Stomach smooth muscle (tissue), 2 donors: Measurements from ENCODE around the gene MFAP2.

ENCODE experiments used
- H3K27ac ChIP-seq: one replicate; pipeline ENCODE4 v1.7.0; 2013; ENCODE audit warnings: mild to moderate bottlenecking, low read length, inconsistent platforms
- H3K27me3 ChIP-seq, 2 donors: one replicate each; pipeline ENCODE4 v1.7.0; 2013; ENCODE audit warnings: low read length in 2 of 2; ENCODE audit not compliant: insufficient read depth in 2 of 2, control insufficient read depth in 1 of 2
- H3K36me3 ChIP-seq, 2 donors: one replicate each; pipeline ENCODE4 v1.7.0; 2013; ENCODE audit warnings: low read length in 2 of 2; ENCODE audit not compliant: control insufficient read depth in 2 of 2, insufficient read depth in 2 of 2
- H3K4me1 ChIP-seq: one replicate; pipeline ENCODE4 v1.7.0; 2013; ENCODE audit warnings: low read length; ENCODE audit not compliant: control insufficient read depth, insufficient read depth
- H3K4me3 ChIP-seq, 2 donors: one replicate each; pipeline ENCODE4 v1.7.0; 2013; ENCODE audit warnings: low read length in 2 of 2
- H3K9ac ChIP-seq, 2 donors: one replicate each; pipeline ENCODE4 v1.7.0; 2013; ENCODE audit warnings: low read length in 2 of 2, mild to moderate bottlenecking in 1 of 2
- H3K9me3 ChIP-seq, 2 donors: one replicate each; pipeline ENCODE4 v1.7.0; 2013; ENCODE audit warnings: low read length in 2 of 2; ENCODE audit not compliant: control insufficient read depth in 2 of 2
- donor health status: healthy.
- donor health status: Pancreatic carcinoma.

The MFAP2 gene

DNA sequence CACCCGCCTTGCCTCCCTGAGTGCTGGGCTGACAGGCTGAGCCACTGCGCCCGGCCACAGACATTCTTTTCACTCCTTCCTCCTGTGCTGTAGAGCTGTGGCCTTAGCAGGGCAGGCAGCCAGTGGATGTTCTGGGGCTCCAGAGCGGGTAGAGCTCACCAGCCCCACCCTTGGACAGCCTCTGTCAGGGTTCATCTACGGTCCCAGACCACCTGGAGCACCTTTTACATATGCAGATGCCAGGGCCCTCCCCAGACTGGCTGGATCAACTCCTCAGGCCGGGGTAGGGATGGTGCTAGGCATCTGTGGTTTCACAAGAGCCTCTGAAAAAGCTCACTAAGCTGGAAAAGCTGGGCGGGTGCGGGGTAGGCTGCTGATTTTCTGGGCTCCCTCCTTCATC lies 26.7 kb upstream of the MFAP2 start:
- H3K9ac ChIP-seq = no peak overlapping the region
- H3K4me1 ChIP-seq = peaks cover 15% of the 10 kb centered on the region
- H3K27ac ChIP-seq = no peak overlapping the region
- peaks cover 12 to 22% of the 10 kb centered on the region in 2 donors for H3K36me3 ChIP-seq
- no peak overlapping the region for H3K4me3 ChIP-seq
- no peaks in the 10 kb centered on the region for H3K9me3 ChIP-seq
- no peaks in the 10 kb centered on the region for H3K27me3 ChIP-seq

DNA sequence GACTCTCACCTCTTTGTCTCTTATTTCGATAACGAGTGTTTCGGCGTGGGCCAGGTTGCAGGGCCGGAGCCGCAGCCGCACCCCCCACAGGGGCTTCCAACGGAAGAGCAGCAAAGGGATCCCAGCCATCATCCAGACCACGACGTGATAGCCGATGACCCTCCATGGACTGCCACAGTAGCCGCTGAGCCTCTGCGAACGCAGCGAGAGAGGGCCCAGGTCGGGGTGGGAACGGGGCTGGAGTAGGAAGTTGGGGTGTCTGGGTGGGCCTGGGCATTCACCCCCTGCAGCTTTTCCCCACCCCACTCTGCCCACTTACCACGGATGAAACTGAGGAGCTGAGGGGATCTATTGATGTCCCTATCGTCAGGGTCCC lies 24.9 kb upstream of the MFAP2 start:
- no peaks in the 10 kb centered on the region for H3K9me3 ChIP-seq
- H3K27me3 ChIP-seq = no peaks in the 10 kb centered on the region
- peaks cover 3% of the 10 kb centered on the region for H3K4me1 ChIP-seq
- peaks cover 17 to 26% of the 10 kb centered on the region in 2 donors for H3K36me3 ChIP-seq
- H3K4me3 ChIP-seq = no peak overlapping the region
- no peak overlapping the region for H3K9ac ChIP-seq
- no peak overlapping the region for H3K27ac ChIP-seq

GRCh38 chr1:17004466-17005364 lies 24.3 kb upstream of the MFAP2 start:
- Histone ChIP-seq H3K4me1 (no peaks in the 10 kb centered on the region), H3K9me3 (no peaks in the 10 kb centered on the region), H3K4me3 (no peak overlapping the region), H3K36me3 (peaks cover 17 to 28% of the 10 kb centered on the region in 2 donors), H3K27me3 (no peaks in the 10 kb centered on the region), H3K9ac (no peak overlapping the region), H3K27ac (no peak overlapping the region)

- no peak overlapping the region for H3K9ac ChIP-seq
- no peaks in the 10 kb centered on the region for H3K4me1 ChIP-seq
- H3K27ac ChIP-seq = no peak overlapping the region
- no peak overlapping the region for H3K4me3 ChIP-seq
- no peaks in the 10 kb centered on the region for H3K27me3 ChIP-seq
- no peaks in the 10 kb centered on the region for H3K9me3 ChIP-seq
- peaks cover 21 to 34% of the 10 kb centered on the region in 2 donors for H3K36me3 ChIP-seq
Measured at GRCh38 chr1:17002524-17002902, 22.1 kb upstream of the MFAP2 start.

DNA sequence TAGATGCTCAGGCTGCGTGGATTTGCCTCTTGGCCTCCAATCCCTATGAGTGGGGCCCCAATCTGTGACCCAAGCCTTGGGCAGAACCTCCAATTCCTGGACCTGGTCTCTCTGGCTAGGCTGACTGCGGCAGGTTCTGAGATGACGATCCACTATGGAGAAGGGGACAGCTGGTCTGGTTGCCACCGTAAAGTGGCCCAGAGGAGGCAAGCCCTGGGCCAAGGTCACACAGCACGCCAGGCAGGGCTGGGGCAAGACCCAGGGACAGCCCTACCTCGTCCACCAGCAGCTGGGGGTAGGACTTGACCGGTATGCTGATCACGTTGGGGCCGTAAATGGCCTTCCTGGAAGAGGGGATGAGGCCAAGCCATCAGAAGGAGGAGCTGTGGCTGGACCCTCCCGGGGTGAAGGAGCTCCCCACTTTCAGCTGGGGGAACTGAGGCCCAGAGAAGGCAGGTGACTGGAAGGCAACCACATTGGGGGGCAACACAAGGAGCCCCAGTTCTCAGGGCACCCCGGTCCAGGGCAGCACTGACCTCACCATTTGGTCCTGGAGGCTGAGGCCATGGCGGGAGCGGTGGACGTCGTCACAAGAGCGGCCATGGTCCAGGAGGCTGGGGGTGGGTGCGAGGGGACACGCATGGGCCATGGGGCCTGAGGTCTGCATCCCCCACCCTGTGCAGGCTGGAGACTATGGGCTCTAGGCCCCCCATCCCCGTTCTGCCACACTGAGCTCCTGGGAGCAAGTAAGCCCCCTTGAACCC lies 21.5 kb upstream of the MFAP2 start:
- Histone ChIP-seq H3K27ac (no peak overlapping the region), H3K4me3 (no peak overlapping the region), H3K9me3 (no peaks in the 10 kb centered on the region), H3K4me1 (no peaks in the 10 kb centered on the region), H3K36me3 (peaks cover 21 to 36% of the 10 kb centered on the region in 2 donors), H3K9ac (no peak overlapping the region), H3K27me3 (no peaks in the 10 kb centered on the region)

- H3K4me3 ChIP-seq = no peak overlapping the region
- H3K9me3 ChIP-seq = no peaks in the 10 kb centered on the region
- H3K9ac ChIP-seq = no peak overlapping the region
- H3K27ac ChIP-seq = no peak overlapping the region
- H3K27me3 ChIP-seq = no peaks in the 10 kb centered on the region
- no peaks in the 10 kb centered on the region for H3K4me1 ChIP-seq
- H3K36me3 ChIP-seq = peaks cover 21 to 33% of the 10 kb centered on the region in 2 donors
Measured at GRCh38 chr1:16999863-17000262, 19.4 kb upstream of the MFAP2 start.

DNA sequence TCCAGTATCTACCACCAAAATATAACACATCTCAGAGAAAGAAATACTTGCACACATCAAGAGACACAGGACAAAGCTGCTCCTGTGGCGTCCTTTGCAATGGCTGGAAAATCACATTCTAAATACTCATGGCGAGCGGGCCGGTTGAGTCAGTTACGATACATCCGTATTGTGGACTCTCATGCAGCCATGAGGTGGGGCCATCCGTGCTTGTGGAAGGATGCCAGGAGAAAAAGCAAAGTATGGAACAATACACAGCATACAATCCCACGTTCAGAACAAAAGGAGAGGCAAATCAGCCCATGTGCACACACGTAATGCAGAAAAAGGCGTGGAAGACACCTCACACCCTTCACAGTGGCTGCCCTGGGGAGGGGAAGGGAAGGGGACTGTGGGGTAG lies 18.2 kb upstream of the MFAP2 start:
- no peaks in the 10 kb centered on the region for H3K4me1 ChIP-seq
- H3K9me3 ChIP-seq = no peaks in the 10 kb centered on the region
- H3K27ac ChIP-seq = no peak overlapping the region
- H3K27me3 ChIP-seq = no peaks in the 10 kb centered on the region
- no peak overlapping the region for H3K4me3 ChIP-seq
- peaks cover 17 to 23% of the 10 kb centered on the region in 2 donors for H3K36me3 ChIP-seq
- H3K9ac ChIP-seq = no peak overlapping the region

- H3K9ac ChIP-seq = no peak overlapping the region
- H3K27ac ChIP-seq = no peak overlapping the region
- no peak overlapping the region for H3K4me3 ChIP-seq
- peaks cover 9 to 12% of the 10 kb centered on the region in 2 donors for H3K36me3 ChIP-seq
- H3K9me3 ChIP-seq = no peaks in the 10 kb centered on the region
- no peaks in the 10 kb centered on the region for H3K27me3 ChIP-seq
- H3K4me1 ChIP-seq = no peaks in the 10 kb centered on the region
Measured at GRCh38 chr1:16996845-16997244, 16.4 kb upstream of the MFAP2 start.

DNA sequence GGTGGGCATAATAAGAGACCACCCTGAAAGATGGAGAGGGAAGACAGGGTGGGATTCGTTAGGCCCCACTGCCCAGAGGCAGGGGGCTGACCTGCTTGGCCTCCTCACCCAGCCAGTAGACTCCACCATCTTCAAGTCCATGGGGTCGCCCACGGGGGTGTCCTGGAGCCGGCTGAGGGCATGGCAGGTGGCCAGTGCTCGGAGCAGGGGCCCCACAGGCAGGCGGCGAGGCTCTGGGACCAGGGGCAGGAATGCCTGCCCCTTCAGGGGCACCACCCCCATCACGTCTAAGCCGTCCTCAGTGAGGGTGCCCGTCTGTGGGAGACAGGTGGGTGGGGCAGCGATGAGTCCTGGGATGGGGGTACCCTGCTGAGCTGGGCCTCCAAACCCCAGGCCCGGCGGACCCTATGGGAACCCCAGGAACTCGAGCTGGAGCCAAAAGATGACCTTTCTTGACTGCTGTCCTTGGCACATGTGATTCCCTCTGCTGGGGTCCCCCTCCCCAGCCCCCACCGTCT lies 13.2 kb upstream of the MFAP2 start:
- H3K36me3 ChIP-seq = peaks cover 9 to 15% of the 10 kb centered on the region in 2 donors
- H3K9me3 ChIP-seq = no peaks in the 10 kb centered on the region
- H3K4me3 ChIP-seq = no peak overlapping the region
- H3K27ac ChIP-seq = no peak overlapping the region
- no peak overlapping the region for H3K9ac ChIP-seq
- no peaks in the 10 kb centered on the region for H3K4me1 ChIP-seq
- H3K27me3 ChIP-seq = no peaks in the 10 kb centered on the region

GRCh38 chr1:16992675-16993074 lies 12.3 kb upstream of the MFAP2 start:
- Histone ChIP-seq H3K4me3 (no peak overlapping the region), H3K9me3 (no peaks in the 10 kb centered on the region), H3K9ac (no peak overlapping the region), H3K36me3 (peaks cover 5 to 20% of the 10 kb centered on the region in 2 donors), H3K4me1 (no peaks in the 10 kb centered on the region), H3K27me3 (no peaks in the 10 kb centered on the region), H3K27ac (no peak overlapping the region)
